OCI-LY1 (cell line): ENCODE results near the gene ABCF3.

ENCODE experiments used
- H2AFZ ChIP-seq: fragments of 200-600 bp; sonication (generic), shearing (Covaris generic); 2 replicates; pipeline ENCODE4 v1.6.0; 2014; ENCODE audit warnings: antibody characterized with exemption, mild to moderate bottlenecking, low read length
- H3F3A ChIP-seq: fragments of 200-600 bp; sonication (generic), shearing (Covaris generic); 2 replicates; pipeline ENCODE4 v1.6.0; 2014; ENCODE audit warnings: mild to moderate bottlenecking, antibody characterized with exemption, low read length, moderate library complexity; ENCODE audit not compliant: insufficient read depth
- H3K27ac ChIP-seq: fragments of 200-600 bp; sonication (generic); 2 replicates; pipeline ENCODE4 v1.5.1; 2014; ENCODE audit warnings: low read length, mixed run types, mild to moderate bottlenecking, low read depth; ENCODE audit not compliant: poor library complexity, severe bottlenecking
- H3K27me3 ChIP-seq: fragments of 200-600 bp; sonication (generic); 2 replicates; pipeline ENCODE4 v1.6.0; 2014; ENCODE audit warnings: antibody characterized with exemption, mild to moderate bottlenecking, low read length, moderate library complexity; ENCODE audit not compliant: insufficient read depth
- H3K36me3 ChIP-seq: fragments of 200-600 bp; sonication (generic); 2 replicates; pipeline ENCODE4 v1.6.1; 2014; ENCODE audit warnings: mild to moderate bottlenecking, antibody characterized with exemption, low read length, moderate library complexity, mixed read lengths; ENCODE audit not compliant: insufficient read depth
- H3K4me1 ChIP-seq: fragments of 200-600 bp; sonication (generic); 2 replicates; pipeline ENCODE4 v1.5.1; 2014; ENCODE audit warnings: mild to moderate bottlenecking, low read length, moderate library complexity; ENCODE audit not compliant: insufficient read depth, severe bottlenecking
- H3K4me2 ChIP-seq: fragments of 200-600 bp; sonication (generic), shearing (Covaris generic); 2 replicates; pipeline ENCODE4 v1.6.1; 2014; ENCODE audit warnings: low read length
- H3K4me3 ChIP-seq: fragments of 200-600 bp; sonication (generic); 2 replicates; pipeline ENCODE4 v1.5.1; 2014; ENCODE audit warnings: low read length, low read depth, mild to moderate bottlenecking, mixed read lengths; ENCODE audit not compliant: poor library complexity, severe bottlenecking
- H3K79me2 ChIP-seq: fragments of 200-600 bp; shearing (Covaris generic); 2 replicates; pipeline ENCODE4 v1.6.1; 2016; ENCODE audit warnings: mixed run types, low read length, mixed read lengths; ENCODE audit not compliant: insufficient read depth
- H3K9ac ChIP-seq: fragments of 200-600 bp; sonication (generic), shearing (Covaris generic); 2 replicates; pipeline ENCODE4 v1.6.1; 2014; ENCODE audit warnings: mild to moderate bottlenecking, low read length, mixed read lengths
- H3K9me2 ChIP-seq: fragments of 200-600 bp; sonication (generic), shearing (Covaris generic); 2 replicates; pipeline ENCODE4 v1.6.1; 2014; ENCODE audit warnings: low read depth, mild to moderate bottlenecking, low read length, mixed read lengths
- H3K9me3 ChIP-seq: fragments of 200-600 bp; shearing (Covaris generic); 2 replicates; pipeline ENCODE4 v1.6.1; 2014; ENCODE audit warnings: low read length, mixed read lengths
- H4K20me1 ChIP-seq: fragments of 200-600 bp; sonication (generic), shearing (Covaris generic); 2 replicates; pipeline ENCODE4 v1.6.0; 2016; ENCODE audit warnings: mild to moderate bottlenecking, low read length; ENCODE audit not compliant: insufficient read depth
- EZH2 ChIP-seq: fragments of 200-600 bp; sonication (generic), shearing (Covaris generic); IDR thresholded peaks from 2 replicates; pipeline ENCODE4 v1.8.0; 2017; ENCODE audit warnings: borderline replicate concordance, mixed run types, mild to moderate bottlenecking, antibody characterized with exemption, low read length, moderate library complexity, mixed read lengths
- TF ChIP-seq, protein P1 (sequence below): fragments of 200-600 bp; sonication (generic), shearing (Covaris generic); IDR thresholded peaks from 2 replicates; pipeline ENCODE4 v1.5.1; 2017; ENCODE audit warnings: mild to moderate bottlenecking, antibody characterized with exemption, low read length, moderate library complexity, mixed read lengths

Gene ABCF3

GRCh38 chr3:184177767-184178306 is 8.2 kb upstream of the ABCF3 start:
- H3K79me2 ChIP-seq = peaks cover 16% of the 10 kb centered on the region
- TF ChIP-seq, protein P1, sequence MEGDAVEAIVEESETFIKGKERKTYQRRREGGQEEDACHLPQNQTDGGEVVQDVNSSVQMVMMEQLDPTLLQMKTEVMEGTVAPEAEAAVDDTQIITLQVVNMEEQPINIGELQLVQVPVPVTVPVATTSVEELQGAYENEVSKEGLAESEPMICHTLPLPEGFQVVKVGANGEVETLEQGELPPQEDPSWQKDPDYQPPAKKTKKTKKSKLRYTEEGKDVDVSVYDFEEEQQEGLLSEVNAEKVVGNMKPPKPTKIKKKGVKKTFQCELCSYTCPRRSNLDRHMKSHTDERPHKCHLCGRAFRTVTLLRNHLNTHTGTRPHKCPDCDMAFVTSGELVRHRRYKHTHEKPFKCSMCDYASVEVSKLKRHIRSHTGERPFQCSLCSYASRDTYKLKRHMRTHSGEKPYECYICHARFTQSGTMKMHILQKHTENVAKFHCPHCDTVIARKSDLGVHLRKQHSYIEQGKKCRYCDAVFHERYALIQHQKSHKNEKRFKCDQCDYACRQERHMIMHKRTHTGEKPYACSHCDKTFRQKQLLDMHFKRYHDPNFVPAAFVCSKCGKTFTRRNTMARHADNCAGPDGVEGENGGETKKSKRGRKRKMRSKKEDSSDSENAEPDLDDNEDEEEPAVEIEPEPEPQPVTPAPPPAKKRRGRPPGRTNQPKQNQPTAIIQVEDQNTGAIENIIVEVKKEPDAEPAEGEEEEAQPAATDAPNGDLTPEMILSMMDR = no peak
- TF ChIP-seq EZH2 = no peak
- peaks cover 61% of the 10 kb centered on the region for H3K36me3 ChIP-seq
- H4K20me1 ChIP-seq = no peaks in the 10 kb centered on the region
- H3K4me3 ChIP-seq = no peak overlapping the region
- H3K9ac ChIP-seq = no peak overlapping the region
- no peaks in the 10 kb centered on the region for H3F3A ChIP-seq
- H3K27ac ChIP-seq = no peak overlapping the region
- H3K9me3 ChIP-seq = no peaks in the 10 kb centered on the region
- H3K4me2 ChIP-seq = no peak overlapping the region
- no peaks in the 10 kb centered on the region for H3K9me2 ChIP-seq
- H3K27me3 ChIP-seq = no peaks in the 10 kb centered on the region
- no peak overlapping the region for H2AFZ ChIP-seq
- H3K4me1 ChIP-seq = peaks cover 26% of the 10 kb centered on the region

- Histone ChIP-seq H2AFZ (no peak overlapping the region), H3K9me2 (no peaks in the 10 kb centered on the region), H3K4me3 (no peak overlapping the region), H3K4me1 (peaks cover 26% of the 10 kb centered on the region), H3K27me3 (no peaks in the 10 kb centered on the region), H4K20me1 (no peaks in the 10 kb centered on the region), H3K4me2 (no peak overlapping the region), H3K9ac (no peak overlapping the region), H3K36me3 (peaks cover 69% of the 10 kb centered on the region), H3F3A (no peaks in the 10 kb centered on the region), H3K79me2 (peaks cover 16% of the 10 kb centered on the region), H3K9me3 (no peaks in the 10 kb centered on the region), H3K27ac (no peak overlapping the region)
- TF ChIP-seq, protein P1 = no peak
- no peak for TF ChIP-seq EZH2
These were observed 7.4 kb upstream of the ABCF3 start for GRCh38 chr3:184178521-184179138.

DNA sequence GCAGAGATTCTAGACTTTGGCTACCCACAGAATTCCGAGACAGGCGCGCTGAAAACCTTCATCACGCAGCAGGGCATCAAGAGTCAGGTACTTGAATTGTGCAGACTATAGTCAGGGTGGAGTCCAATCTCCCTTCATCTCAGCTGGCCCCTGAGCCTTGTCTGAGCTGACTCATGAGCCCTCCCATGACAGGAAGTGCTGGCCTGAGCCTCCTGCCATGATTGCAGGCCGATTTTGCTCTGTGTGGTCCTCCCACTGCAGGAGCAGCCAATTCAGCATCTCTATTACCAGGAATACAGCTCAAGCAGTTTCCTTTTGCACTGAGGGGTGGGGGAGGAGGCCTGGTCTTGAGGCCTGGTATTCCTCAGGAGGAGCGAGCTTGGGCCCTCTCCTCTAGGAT is 5.8 kb upstream of the ABCF3 start:
- Histone ChIP-seq H3K4me1 (peaks cover 23% of the 10 kb centered on the region), H3K4me3 (no peak overlapping the region), H3K9ac (no peak overlapping the region), H3K27me3 (no peaks in the 10 kb centered on the region), H3K36me3 (peaks cover 78% of the 10 kb centered on the region), H3K79me2 (peaks cover 14% of the 10 kb centered on the region), H3F3A (no peaks in the 10 kb centered on the region), H3K4me2 (no peak overlapping the region), H3K27ac (no peak overlapping the region), H3K9me2 (no peaks in the 10 kb centered on the region), H3K9me3 (no peaks in the 10 kb centered on the region), H2AFZ (no peak overlapping the region), H4K20me1 (no peaks in the 10 kb centered on the region)
- no peak for TF ChIP-seq EZH2
- TF ChIP-seq, protein P1 = no peak
